ENCODE measurements around the gene SYNC. TPM values are rescaled to one million over a fixed set of nuclear protein-coding genes. Genes with fewer than 3 reads are reported as not detected.

Gene SYNC
- total and polyA plus RNA-seq, 2 experiments from 2014 or later = 60.5 to 103 TPM

- Histone ChIP-seq H3K4me3 (no peak overlapping the region), H3K4me1 (ENCODE audit: insufficient read depth) (peaks cover 22% of the 10 kb centered on the region), H3K9me2 (ENCODE audit: insufficient read depth) (no peaks in the 10 kb centered on the region), H3F3A (ENCODE audit: insufficient read depth) (peaks cover 7% of the 10 kb centered on the region), H2AFZ (no peak overlapping the region), H3K4me2 (ENCODE audit: unreplicated experiment) (no peak overlapping the region), H4K20me1 (ENCODE audit: insufficient read depth) (no peaks in the 10 kb centered on the region), H3K79me2 (ENCODE audit: insufficient read depth) (no peaks in the 10 kb centered on the region), H3K27ac (no peak overlapping the region), H3K9me3 (ENCODE audit: low read depth) (no peaks in the 10 kb centered on the region), H3K27me3 (replicated peaks; ENCODE audit: insufficient read depth) (no peaks in the 10 kb centered on the region), H3K36me3 (ENCODE audit: low read depth) (no peaks in the 10 kb centered on the region), H3K9ac (no peak overlapping the region)
- no peak for DNase-seq
- WGBS, 2 experiments (ENCODE audit: low coverage in 1 of 2, low lambda C conversion rate in 2 of 2, missing lambda C conversion rate in 2 of 2) = 88 to 89% methylated on average over 7 of the region's 7 CpGs
- TF ChIP-seq EZH2phosphoT487 (IDR thresholded peaks at IDR 0.05; ENCODE audit: insufficient read depth, low read depth) (no peak), EZH2 (IDR thresholded peaks at IDR 0.05; ENCODE audit: insufficient read depth, poor library complexity, severe bottlenecking) (no peak)
- in situ Hi-C loops (cut with MboI) = no loop called here
These were observed 26.0 kb upstream of the SYNC start for GRCh38 chr1:32728413-32729077.

- no peaks in the 10 kb centered on the region for H3K36me3 ChIP-seq (ENCODE audit: low read depth)
These were observed 25.3 kb upstream of the SYNC start for GRCh38 chr1:32727876-32728275.

GRCh38 chr1:32725615-32725982 is 23.0 kb upstream of the SYNC start:
- Histone ChIP-seq H3K9ac (no peak overlapping the region), H3K36me3 (ENCODE audit: low read depth) (no peaks in the 10 kb centered on the region), H3K9me2 (ENCODE audit: insufficient read depth) (no peaks in the 10 kb centered on the region), H3K9me3 (ENCODE audit: low read depth) (no peaks in the 10 kb centered on the region), H3K27ac (peak overlapping the region; percentile 29; the same call in 1 of the 2 replicates), H2AFZ (peak overlapping the region; percentile 76), H3F3A (ENCODE audit: insufficient read depth) (peaks cover 7% of the 10 kb centered on the region), H3K4me3 (no peak overlapping the region), H3K79me2 (ENCODE audit: insufficient read depth) (no peaks in the 10 kb centered on the region), H3K27me3 (replicated peaks; ENCODE audit: insufficient read depth) (no peaks in the 10 kb centered on the region), H3K4me2 (ENCODE audit: unreplicated experiment) (peak overlapping the region; percentile 30), H4K20me1 (ENCODE audit: insufficient read depth) (no peaks in the 10 kb centered on the region), H3K4me1 (ENCODE audit: insufficient read depth) (peaks cover 22% of the 10 kb centered on the region)
- 94 to 100% methylated on average over 3 of the region's 3 CpGs for WGBS, 2 experiments (ENCODE audit: low coverage in 1 of 2, low lambda C conversion rate in 2 of 2, missing lambda C conversion rate in 2 of 2)
- in situ Hi-C loops (cut with MboI) = no loop called here
- TF ChIP-seq EZH2 (IDR thresholded peaks at IDR 0.05; ENCODE audit: insufficient read depth, poor library complexity, severe bottlenecking) (no peak), EZH2phosphoT487 (IDR thresholded peaks at IDR 0.05; ENCODE audit: insufficient read depth, low read depth) (no peak)
- DNase-seq = no peak

More at GRCh38 chr1:32727876-32728275, 25.3 kb upstream of the SYNC start:
- peaks cover 7% of the 10 kb centered on the region for H3F3A ChIP-seq (ENCODE audit: insufficient read depth)
- no peak overlapping the region for H3K4me2 ChIP-seq (ENCODE audit: unreplicated experiment)
- H3K27ac ChIP-seq = no peak overlapping the region
- H3K27me3 ChIP-seq (replicated peaks; ENCODE audit: insufficient read depth) = no peaks in the 10 kb centered on the region
- H4K20me1 ChIP-seq (ENCODE audit: insufficient read depth) = no peaks in the 10 kb centered on the region
- TF ChIP-seq EZH2 (IDR thresholded peaks at IDR 0.05; ENCODE audit: insufficient read depth, poor library complexity, severe bottlenecking) (no peak), EZH2phosphoT487 (IDR thresholded peaks at IDR 0.05; ENCODE audit: insufficient read depth, low read depth) (no peak)
- no peaks in the 10 kb centered on the region for H3K79me2 ChIP-seq (ENCODE audit: insufficient read depth)
- H3K9me2 ChIP-seq (ENCODE audit: insufficient read depth) = no peaks in the 10 kb centered on the region
- no peak overlapping the region for H3K9ac ChIP-seq
- H3K9me3 ChIP-seq (ENCODE audit: low read depth) = no peaks in the 10 kb centered on the region
- WGBS, 2 experiments (ENCODE audit: low coverage in 1 of 2, low lambda C conversion rate in 2 of 2, missing lambda C conversion rate in 2 of 2) = 96 to 100% methylated on average over 1 of the region's 1 CpG
- H3K4me1 ChIP-seq (ENCODE audit: insufficient read depth) = peaks cover 22% of the 10 kb centered on the region
- DNase-seq = no peak
- in situ Hi-C loops (cut with MboI) = no loop called here
- no peak overlapping the region for H3K4me3 ChIP-seq
- no peak overlapping the region for H2AFZ ChIP-seq

- Histone ChIP-seq H3K9me2 (ENCODE audit: insufficient read depth) (no peaks in the 10 kb centered on the region), H3K9me3 (ENCODE audit: low read depth) (no peaks in the 10 kb centered on the region), H3F3A (ENCODE audit: insufficient read depth) (no peaks in the 10 kb centered on the region; the same call in 1 of the 2 replicates), H3K79me2 (ENCODE audit: insufficient read depth) (no peaks in the 10 kb centered on the region), H3K9ac (0 out of 2 replicates have a peak overlapping the region, but pooled peaks have one; percentile 18), H4K20me1 (ENCODE audit: insufficient read depth) (no peaks in the 10 kb centered on the region), H2AFZ (peak overlapping the region; percentile 76), H3K27ac (peak overlapping the region; percentile 29; the same call in 1 of the 2 replicates), H3K36me3 (ENCODE audit: low read depth) (no peaks in the 10 kb centered on the region), H3K4me1 (ENCODE audit: insufficient read depth) (peaks cover 17% of the 10 kb centered on the region), H3K27me3 (replicated peaks; ENCODE audit: insufficient read depth) (no peaks in the 10 kb centered on the region), H3K4me2 (ENCODE audit: unreplicated experiment) (peak overlapping the region; percentile 30), H3K4me3 (no peak overlapping the region)
- in situ Hi-C loops (cut with MboI) = no loop called here
- 54 to 55% methylated on average over 14 of the region's 14 CpGs for WGBS, 2 experiments (ENCODE audit: low coverage in 1 of 2, low lambda C conversion rate in 2 of 2, missing lambda C conversion rate in 2 of 2)
- DNase-seq = peak; percentile 97
- TF ChIP-seq EZH2phosphoT487 (IDR thresholded peaks at IDR 0.05; ENCODE audit: insufficient read depth, low read depth) = no peak
- TF ChIP-seq EZH2 (IDR thresholded peaks at IDR 0.05; ENCODE audit: insufficient read depth, poor library complexity, severe bottlenecking) = no peak
These were observed 22.4 kb upstream of the SYNC start for GRCh38 chr1:32724678-32725614.
